Stomach (tissue), 4 donors: ENCODE measurements around the gene RPL18.
"Not testable (repeated sequence)": the region's sequence is repeated elsewhere in the genome, so short reads cannot be mapped to it uniquely, and the experiment has no call there.

Experiments
- POLR2A ChIP-seq, 4 donors: fragments of 450-650 bp; IDR thresholded peaks; one replicate each; pipeline ENCODE4 v1.6.1; 2016; ENCODE audit warnings: antibody characterized with exemption in 4 of 4, control low read depth in 2 of 4, mild to moderate bottlenecking in 1 of 4, moderate library complexity in 1 of 4
- POLR2AphosphoS5 ChIP-seq, 3 donors: sonication (generic); formaldehyde crosslinking; IDR thresholded peaks; one replicate each; pipeline ENCODE4 v1.6.1; 2016; ENCODE audit warnings: antibody characterized with exemption in 3 of 3
- TF ChIP-seq, protein P1 (sequence below), 7 experiments: fragments of 450-650 bp in 4 of 7; fragments of 200-600 bp in 3 of 7; sonication (generic) in 3 of 7; IDR thresholded peaks; one replicate each; pipeline ENCODE4 v1.5.1; 2016 to 2019; ENCODE audit warnings: antibody characterized with exemption in 7 of 7, control low read depth in 2 of 7, mild to moderate bottlenecking in 1 of 7

- TF ChIP-seq, protein P1, sequence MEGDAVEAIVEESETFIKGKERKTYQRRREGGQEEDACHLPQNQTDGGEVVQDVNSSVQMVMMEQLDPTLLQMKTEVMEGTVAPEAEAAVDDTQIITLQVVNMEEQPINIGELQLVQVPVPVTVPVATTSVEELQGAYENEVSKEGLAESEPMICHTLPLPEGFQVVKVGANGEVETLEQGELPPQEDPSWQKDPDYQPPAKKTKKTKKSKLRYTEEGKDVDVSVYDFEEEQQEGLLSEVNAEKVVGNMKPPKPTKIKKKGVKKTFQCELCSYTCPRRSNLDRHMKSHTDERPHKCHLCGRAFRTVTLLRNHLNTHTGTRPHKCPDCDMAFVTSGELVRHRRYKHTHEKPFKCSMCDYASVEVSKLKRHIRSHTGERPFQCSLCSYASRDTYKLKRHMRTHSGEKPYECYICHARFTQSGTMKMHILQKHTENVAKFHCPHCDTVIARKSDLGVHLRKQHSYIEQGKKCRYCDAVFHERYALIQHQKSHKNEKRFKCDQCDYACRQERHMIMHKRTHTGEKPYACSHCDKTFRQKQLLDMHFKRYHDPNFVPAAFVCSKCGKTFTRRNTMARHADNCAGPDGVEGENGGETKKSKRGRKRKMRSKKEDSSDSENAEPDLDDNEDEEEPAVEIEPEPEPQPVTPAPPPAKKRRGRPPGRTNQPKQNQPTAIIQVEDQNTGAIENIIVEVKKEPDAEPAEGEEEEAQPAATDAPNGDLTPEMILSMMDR (IDR thresholded peaks at IDR 0.05): not testable (repeated sequence)
- TF ChIP-seq POLR2A, POLR2AphosphoS5 (IDR thresholded peaks at IDR 0.05): not testable (repeated sequence)
Measured at GRCh38 chr19:48632286-48632685, 13.3 kb upstream of the RPL18 start.
